SK-N-SH (cell line): ENCODE data around the gene NRCAM. TPM values are rescaled to one million over a fixed set of nuclear protein-coding genes. Genes with fewer than 3 reads are reported as not detected.

ENCODE experiments used
- CTCF ChIA-PET: fragments of 300-600, 350-600 bp; formaldehyde crosslinking; extraction: SDS; loops from one replicate; lab custom pipeline; 2021; lab: Yijun Ruan, JAX
- POLR2A ChIA-PET: fragments of 350-600 bp; sonication (Branson Sonifier 250); formaldehyde crosslinking; extraction: SDS; loops from one replicate; lab custom pipeline; 2020; ENCODE audit warnings: antibody characterized with exemption, inconsistent platforms; lab: Yijun Ruan, JAX
- DNase-seq: peaks from one replicate; pipeline ENCODE4 v3.0.0; 2012
- H2AFZ ChIP-seq: fragments of 200-600 bp; sonication (generic); 2 replicates; pipeline ENCODE4 v1.8.1; 2016; ENCODE audit warnings: antibody characterized with exemption, mild to moderate bottlenecking, low read depth
- H3F3A ChIP-seq: fragments of 200-600 bp; sonication (generic); replicated peaks from 2 replicates; pipeline ENCODE3; 2016; ENCODE audit warnings: antibody characterized with exemption, mild to moderate bottlenecking; ENCODE audit not compliant: insufficient read depth
- H3K27ac ChIP-seq, 2 experiments: fragments of 200-500 bp in 1 of 2; fragments of 200-600 bp in 1 of 2; sonication (Bioruptor generic) in 1 of 2; sonication (generic), shearing (Covaris generic) in 1 of 2; 2 replicates each; pipeline versions ENCODE4 v1.5.1 to v1.6.1; 2014 to 2016; ENCODE audit warnings: low read depth in 2 of 2, inconsistent platforms in 1 of 2, low read length in 1 of 2, mild to moderate bottlenecking in 1 of 2, mixed read lengths in 1 of 2
- H3K27me3 ChIP-seq: fragments of 200-600 bp; sonication (generic), shearing (Covaris generic); 2 replicates; pipeline ENCODE4 v1.6.1; 2016; ENCODE audit warnings: mixed run types; ENCODE audit not compliant: insufficient read depth
- H3K36me3 ChIP-seq, 2 experiments: fragments of 200-500 bp in 1 of 2; fragments of 200-600 bp in 1 of 2; sonication (Bioruptor generic) in 1 of 2; sonication (generic) in 1 of 2; replicated peaks in 1 of 2; 2 replicates each; pipeline versions ENCODE3 to v1.5.1; 2014 to 2016; ENCODE audit warnings: low read length in 1 of 2, mild to moderate bottlenecking in 1 of 2; ENCODE audit not compliant: insufficient read depth in 2 of 2, control insufficient read depth in 1 of 2
- H3K4me1 ChIP-seq, 2 experiments: fragments of 200-500 bp in 1 of 2; fragments of 200-600 bp in 1 of 2; sonication (Bioruptor generic) in 1 of 2; sonication (generic), shearing (Covaris generic) in 1 of 2; 2 replicates each; pipeline versions ENCODE4 v1.5.1 to v1.6.1; 2014 to 2016; ENCODE audit warnings: low read depth in 1 of 2, low read length in 1 of 2, mixed run types in 1 of 2; ENCODE audit not compliant: insufficient read depth in 2 of 2, control insufficient read depth in 1 of 2
- H3K4me2 ChIP-seq: fragments of 200-600 bp; sonication (generic), shearing (Covaris generic); 2 replicates; pipeline ENCODE4 v1.6.1; 2017; ENCODE audit warnings: mixed run types
- H3K4me3 ChIP-seq, 2 experiments: fragments of 200-500 bp in 1 of 2; fragments of 200-600 bp in 1 of 2; sonication (Bioruptor generic) in 1 of 2; sonication (generic), shearing (Covaris generic) in 1 of 2; 2 replicates each; pipeline versions ENCODE4 v1.5.1 to v1.8.1; 2014 to 2016; ENCODE audit warnings: low read depth in 2 of 2, inconsistent platforms in 1 of 2, low read length in 1 of 2, mild to moderate bottlenecking in 1 of 2, mixed read lengths in 1 of 2, moderate library complexity in 1 of 2
- H3K79me2 ChIP-seq: fragments of 200-600 bp; sonication (generic); 2 replicates; pipeline ENCODE4 v1.8.1; 2017; ENCODE audit warnings: mild to moderate bottlenecking; ENCODE audit not compliant: insufficient read depth
- H3K9ac ChIP-seq: fragments of 200-600 bp; sonication (generic); 2 replicates; pipeline ENCODE4 v1.6.1; 2017; ENCODE audit warnings: mixed run types
- H3K9me2 ChIP-seq: fragments of 200-600 bp; sonication (generic); 2 replicates; pipeline ENCODE4 v1.6.1; 2017; ENCODE audit warnings: mixed run types
- H3K9me3 ChIP-seq: fragments of 200-600 bp; sonication (generic); 2 replicates; pipeline ENCODE4 v1.6.1; 2017; ENCODE audit warnings: mixed run types, mild to moderate bottlenecking, moderate library complexity
- H4K20me1 ChIP-seq: fragments of 200-600 bp; sonication (generic); 2 replicates; pipeline ENCODE4 v1.6.1; 2017; ENCODE audit warnings: mild to moderate bottlenecking, mixed run types; ENCODE audit not compliant: insufficient read depth
- CHD2 ChIP-seq: fragments of 150-350 bp; IDR thresholded peaks from 2 replicates; pipeline ENCODE4 v1.6.1; 2018; ENCODE audit warnings: low read length; ENCODE audit not compliant: partially characterized antibody
- EP300 ChIP-seq, 2 experiments: IDR thresholded peaks; 2 replicates each; pipeline versions ENCODE4 v1.4.0 to v1.6.1; 2012; ENCODE audit warnings: borderline replicate concordance in 1 of 2, low read depth in 1 of 2, low read length in 1 of 2
- EZH2phosphoT487 ChIP-seq: fragments of 200-600 bp; sonication (generic); IDR thresholded peaks from 2 replicates; pipeline ENCODE4 v1.6.1; 2017; ENCODE audit warnings: low read depth, mixed run types, mild to moderate bottlenecking, antibody characterized with exemption, moderate library complexity, borderline replicate concordance
- FOXJ3 ChIP-seq: sonication (generic); formaldehyde crosslinking; IDR thresholded peaks from 2 replicates; pipeline ENCODE4 v1.5.1; 2020; ENCODE audit warnings: mild to moderate bottlenecking, missing genetic modification reagents
- FOXM1 ChIP-seq: IDR thresholded peaks from 2 replicates; pipeline ENCODE4 v1.4.0; 2012; ENCODE audit warnings: low read depth, mild to moderate bottlenecking
- GABPA ChIP-seq: IDR thresholded peaks from 2 replicates; pipeline ENCODE4 v1.4.0; 2012; ENCODE audit warnings: low read depth, mild to moderate bottlenecking
- GATA2 ChIP-seq: sonication (generic); formaldehyde crosslinking; IDR thresholded peaks from 2 replicates; pipeline ENCODE4 v1.5.0; 2020; ENCODE audit warnings: mild to moderate bottlenecking, missing genetic modification reagents
- JUND ChIP-seq: IDR thresholded peaks from 2 replicates; pipeline ENCODE4 v1.4.0; 2012
- MEF2A ChIP-seq: IDR thresholded peaks from 2 replicates; pipeline ENCODE4 v1.4.0; 2012; ENCODE audit warnings: low read depth, borderline replicate concordance
- MXI1 ChIP-seq: IDR thresholded peaks from 2 replicates; pipeline ENCODE4 v1.6.1; 2012; ENCODE audit warnings: mild to moderate bottlenecking, low read depth, low read length, improper control_type of control experiment
- NFIC ChIP-seq: IDR thresholded peaks from 2 replicates; pipeline ENCODE4 v1.4.0; 2012; ENCODE audit warnings: borderline replicate concordance
- POLR2AphosphoS5 ChIP-seq: IDR thresholded peaks from 2 replicates; pipeline ENCODE4 v1.6.1; 2012; ENCODE audit warnings: low read depth, low read length
- RAD21 ChIP-seq: IDR thresholded peaks from 2 replicates; pipeline ENCODE4 v1.6.1; 2012; ENCODE audit warnings: mild to moderate bottlenecking, low read length
- RCOR1 ChIP-seq: fragments of 150-350 bp; IDR thresholded peaks from 2 replicates; pipeline ENCODE4 v1.6.1; 2017; ENCODE audit warnings: antibody characterized with exemption, low read length
- RFX5 ChIP-seq: IDR thresholded peaks from 2 replicates; pipeline ENCODE4 v1.6.1; 2012; ENCODE audit warnings: mild to moderate bottlenecking, improper control_type of control experiment, low read length
- RXRA ChIP-seq: IDR thresholded peaks from 2 replicates; pipeline ENCODE4 v1.4.0; 2012; ENCODE audit warnings: low read depth, mild to moderate bottlenecking, borderline replicate concordance
- TCF12 ChIP-seq: IDR thresholded peaks from 2 replicates; pipeline ENCODE4 v1.4.0; 2012
- YY1 ChIP-seq: IDR thresholded peaks from 2 replicates; pipeline ENCODE4 v1.4.0; 2012; ENCODE audit warnings: low read depth, mild to moderate bottlenecking
- WGBS: methylation state at CpG from one replicate; pipeline ENCODE4 v1.1.6; 2017; ENCODE audit warnings: low lambda C conversion rate; 5-methylcytosine and 5-hydroxymethylcytosine counted together
- polyA plus RNA-seq, 3 experiments: library from polyadenylated mRNA; depleted of rRNA; stranded (reverse); fragments of >200 nt; gene quantifications; 2 replicates each; pipeline ENCODE4 v1.2.3, GENCODE V29; 2012
- TF ChIP-seq, protein P1 (sequence below): IDR thresholded peaks from 2 replicates; pipeline ENCODE4 v1.6.1; 2012; ENCODE audit warnings: mild to moderate bottlenecking, low read depth, low read length, moderate library complexity
- TF ChIP-seq, protein P2 (sequence below): fragments of 200-600 bp; sonication (generic); IDR thresholded peaks from 2 replicates; pipeline ENCODE4 v1.6.1; 2017; ENCODE audit warnings: antibody characterized with exemption, mild to moderate bottlenecking, moderate library complexity
- TF ChIP-seq, protein P3 (sequence below): IDR thresholded peaks from 2 replicates; pipeline ENCODE4 v1.4.0; 2012; ENCODE audit warnings: low read depth, borderline replicate concordance

The NRCAM gene
- polyA plus RNA-seq, 1 of the 3 experiments (the other 2 are of a cell fraction): 1.1 TPM

GRCh38 chr7:108331971-108332370 is 124.3 kb downstream of the NRCAM start:
- no peaks in the 10 kb centered on the region for H3K9me3 ChIP-seq
- H4K20me1 ChIP-seq: no peaks in the 10 kb centered on the region
- no peak overlapping the region for H3K9ac ChIP-seq
- no peaks in the 10 kb centered on the region for H3K9me2 ChIP-seq
- H3K4me1 ChIP-seq: peaks cover 0 to 70% of the 10 kb centered on the region in 2 experiments; a peak in 2 of 4 replicates
- H3F3A ChIP-seq: no peaks in the 10 kb centered on the region
- 39% methylated on average over 1 of the region's 1 CpG for WGBS
- POLR2A ChIA-PET: no interaction called here
- TF ChIP-seq CHD2: peak; percentile 88
- TF ChIP-seq JUND: no peak
- peak in 1 of 2 experiments; percentile 96; a peak in 2 of 4 replicates for TF ChIP-seq EP300 (IDR thresholded peaks at IDR 0.05; ENCODE audit: borderline replicate concordance in 1 of 2, low read depth in 1 of 2, low read length in 1 of 2)
- TF ChIP-seq RAD21: peak; percentile 38; the same call in 1 of the 2 replicates
- TF ChIP-seq TCF12: no peak; the same call in 1 of the 2 replicates
- TF ChIP-seq, protein P1, sequence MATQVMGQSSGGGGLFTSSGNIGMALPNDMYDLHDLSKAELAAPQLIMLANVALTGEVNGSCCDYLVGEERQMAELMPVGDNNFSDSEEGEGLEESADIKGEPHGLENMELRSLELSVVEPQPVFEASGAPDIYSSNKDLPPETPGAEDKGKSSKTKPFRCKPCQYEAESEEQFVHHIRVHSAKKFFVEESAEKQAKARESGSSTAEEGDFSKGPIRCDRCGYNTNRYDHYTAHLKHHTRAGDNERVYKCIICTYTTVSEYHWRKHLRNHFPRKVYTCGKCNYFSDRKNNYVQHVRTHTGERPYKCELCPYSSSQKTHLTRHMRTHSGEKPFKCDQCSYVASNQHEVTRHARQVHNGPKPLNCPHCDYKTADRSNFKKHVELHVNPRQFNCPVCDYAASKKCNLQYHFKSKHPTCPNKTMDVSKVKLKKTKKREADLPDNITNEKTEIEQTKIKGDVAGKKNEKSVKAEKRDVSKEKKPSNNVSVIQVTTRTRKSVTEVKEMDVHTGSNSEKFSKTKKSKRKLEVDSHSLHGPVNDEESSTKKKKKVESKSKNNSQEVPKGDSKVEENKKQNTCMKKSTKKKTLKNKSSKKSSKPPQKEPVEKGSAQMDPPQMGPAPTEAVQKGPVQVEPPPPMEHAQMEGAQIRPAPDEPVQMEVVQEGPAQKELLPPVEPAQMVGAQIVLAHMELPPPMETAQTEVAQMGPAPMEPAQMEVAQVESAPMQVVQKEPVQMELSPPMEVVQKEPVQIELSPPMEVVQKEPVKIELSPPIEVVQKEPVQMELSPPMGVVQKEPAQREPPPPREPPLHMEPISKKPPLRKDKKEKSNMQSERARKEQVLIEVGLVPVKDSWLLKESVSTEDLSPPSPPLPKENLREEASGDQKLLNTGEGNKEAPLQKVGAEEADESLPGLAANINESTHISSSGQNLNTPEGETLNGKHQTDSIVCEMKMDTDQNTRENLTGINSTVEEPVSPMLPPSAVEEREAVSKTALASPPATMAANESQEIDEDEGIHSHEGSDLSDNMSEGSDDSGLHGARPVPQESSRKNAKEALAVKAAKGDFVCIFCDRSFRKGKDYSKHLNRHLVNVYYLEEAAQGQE: no peak
- peak; percentile 38; the same call in 1 of the 2 replicates for TF ChIP-seq POLR2AphosphoS5
- peak; percentile 87; the same call in 1 of the 2 replicates for TF ChIP-seq FOXJ3 (CRISPR knock-in tag)
- TF ChIP-seq NFIC: peak; percentile 44; the same call in 1 of the 2 replicates
- peak; percentile 86 for TF ChIP-seq GATA2
- TF ChIP-seq MXI1: peak; percentile 58; the same call in 1 of the 2 replicates
- TF ChIP-seq RCOR1: peak; percentile 91
- TF ChIP-seq, all 33 proteins: peak for 9
- Histone ChIP-seq H3K27ac (peak overlapping the region in 1 of 2 experiments; percentile 95; a peak in 2 of 4 replicates), H3K36me3 (no peaks in the 10 kb centered on the region), H2AFZ (no peak overlapping the region), H3K79me2 (no peaks in the 10 kb centered on the region), H3K27me3 (no peaks in the 10 kb centered on the region), H3K4me2 (no peak overlapping the region), H3K4me3 (no peak overlapping the region)
- DNase-seq: peak; percentile 54
- CTCF ChIA-PET: interaction anchor here (0.9 to 2.2 kb wide), 4 partner anchors 96 to 165 kb away, joined by 3 to 6 read pairs (median 4); no protein-coding TSS in a partner anchor

DNA sequence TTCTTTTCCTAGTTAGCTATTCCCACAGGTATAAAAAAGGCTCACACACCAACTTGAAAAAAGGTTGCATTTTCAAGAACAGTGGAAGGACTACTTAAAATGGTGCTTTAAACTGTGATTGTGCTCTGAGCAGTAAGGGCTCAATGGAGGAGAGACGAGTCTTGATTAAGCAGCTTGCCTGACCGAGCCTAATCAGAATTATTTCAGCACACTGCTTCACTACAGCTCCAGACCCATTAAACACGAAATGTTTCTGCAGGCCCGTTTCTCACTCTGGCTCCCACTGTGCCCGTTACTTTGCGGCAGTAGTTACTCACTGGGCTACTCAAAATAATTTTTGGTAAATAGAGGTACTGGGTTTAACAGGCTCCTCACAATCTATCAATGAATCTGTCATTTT is 126.0 kb downstream of the NRCAM start:
- Histone ChIP-seq H3K79me2 (no peaks in the 10 kb centered on the region), H3K27ac (peak overlapping the region in 1 of 2 experiments; percentile 12; a peak in 2 of 4 replicates), H2AFZ (no peak overlapping the region), H3K4me1 (peaks cover 0 to 65% of the 10 kb centered on the region in 2 experiments; a peak in 2 of 4 replicates), H3K9me2 (no peaks in the 10 kb centered on the region), H3K4me3 (no peak overlapping the region), H3F3A (no peaks in the 10 kb centered on the region), H3K4me2 (no peak overlapping the region), H3K27me3 (no peaks in the 10 kb centered on the region), H4K20me1 (no peaks in the 10 kb centered on the region), H3K36me3 (no peaks in the 10 kb centered on the region), H3K9me3 (no peaks in the 10 kb centered on the region), H3K9ac (no peak overlapping the region)
- ChIA-PET POLR2A (no interaction called here), CTCF (interaction anchor here (0.9 to 5.0 kb wide), 3 partner anchors 15 to 167 kb away, joined by 4 to 21 read pairs (median 6); no protein-coding TSS in a partner anchor)
- DNase-seq: no peak
- WGBS: 71% methylated on average over 6 of the region's 6 CpGs
- TF ChIP-seq MEF2A (no peak), RXRA (no peak), NFIC (no peak), GABPA (no peak), MXI1 (no peak), EZH2phosphoT487 (no peak), JUND (no peak), RFX5 (no peak), FOXM1 (no peak), YY1 (no peak)
- TF ChIP-seq, protein P2, sequence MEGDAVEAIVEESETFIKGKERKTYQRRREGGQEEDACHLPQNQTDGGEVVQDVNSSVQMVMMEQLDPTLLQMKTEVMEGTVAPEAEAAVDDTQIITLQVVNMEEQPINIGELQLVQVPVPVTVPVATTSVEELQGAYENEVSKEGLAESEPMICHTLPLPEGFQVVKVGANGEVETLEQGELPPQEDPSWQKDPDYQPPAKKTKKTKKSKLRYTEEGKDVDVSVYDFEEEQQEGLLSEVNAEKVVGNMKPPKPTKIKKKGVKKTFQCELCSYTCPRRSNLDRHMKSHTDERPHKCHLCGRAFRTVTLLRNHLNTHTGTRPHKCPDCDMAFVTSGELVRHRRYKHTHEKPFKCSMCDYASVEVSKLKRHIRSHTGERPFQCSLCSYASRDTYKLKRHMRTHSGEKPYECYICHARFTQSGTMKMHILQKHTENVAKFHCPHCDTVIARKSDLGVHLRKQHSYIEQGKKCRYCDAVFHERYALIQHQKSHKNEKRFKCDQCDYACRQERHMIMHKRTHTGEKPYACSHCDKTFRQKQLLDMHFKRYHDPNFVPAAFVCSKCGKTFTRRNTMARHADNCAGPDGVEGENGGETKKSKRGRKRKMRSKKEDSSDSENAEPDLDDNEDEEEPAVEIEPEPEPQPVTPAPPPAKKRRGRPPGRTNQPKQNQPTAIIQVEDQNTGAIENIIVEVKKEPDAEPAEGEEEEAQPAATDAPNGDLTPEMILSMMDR: no peak
- TF ChIP-seq, protein P3, sequence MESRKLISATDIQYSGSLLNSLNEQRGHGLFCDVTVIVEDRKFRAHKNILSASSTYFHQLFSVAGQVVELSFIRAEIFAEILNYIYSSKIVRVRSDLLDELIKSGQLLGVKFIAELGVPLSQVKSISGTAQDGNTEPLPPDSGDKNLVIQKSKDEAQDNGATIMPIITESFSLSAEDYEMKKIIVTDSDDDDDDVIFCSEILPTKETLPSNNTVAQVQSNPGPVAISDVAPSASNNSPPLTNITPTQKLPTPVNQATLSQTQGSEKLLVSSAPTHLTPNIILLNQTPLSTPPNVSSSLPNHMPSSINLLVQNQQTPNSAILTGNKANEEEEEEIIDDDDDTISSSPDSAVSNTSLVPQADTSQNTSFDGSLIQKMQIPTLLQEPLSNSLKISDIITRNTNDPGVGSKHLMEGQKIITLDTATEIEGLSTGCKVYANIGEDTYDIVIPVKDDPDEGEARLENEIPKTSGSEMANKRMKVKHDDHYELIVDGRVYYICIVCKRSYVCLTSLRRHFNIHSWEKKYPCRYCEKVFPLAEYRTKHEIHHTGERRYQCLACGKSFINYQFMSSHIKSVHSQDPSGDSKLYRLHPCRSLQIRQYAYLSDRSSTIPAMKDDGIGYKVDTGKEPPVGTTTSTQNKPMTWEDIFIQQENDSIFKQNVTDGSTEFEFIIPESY: no peak
